ENCODE measurements around the gene GDF9. TPM values are rescaled to one million over a fixed set of nuclear protein-coding genes. Genes with fewer than 3 reads are reported as not detected.

Gene GDF9
- total RNA-seq, 1 donor from 2014 or later: 0.52 TPM

- H3K4me3 ChIP-seq (ENCODE audit: low read depth, low read length): no peak overlapping the region
- TF ChIP-seq CTCF (conservative IDR thresholded peaks at IDR 0.05; ENCODE audit: low read depth, low read length): no peak
- DNase-seq (ENCODE audit: low read depth): no peak
These were observed 20.0 kb upstream of the GDF9 start for GRCh38 chr5:132886064-132886823.

GRCh38 chr5:132884548-132884947, 18.3 kb upstream of the GDF9 start:
- no peak for DNase-seq (ENCODE audit: low read depth)
- no peak for TF ChIP-seq CTCF (conservative IDR thresholded peaks at IDR 0.05; ENCODE audit: low read depth, low read length)
- no peak overlapping the region for H3K4me3 ChIP-seq (ENCODE audit: low read depth, low read length)

GRCh38 chr5:132883261-132883834, 17.1 kb upstream of the GDF9 start:
- no peak for DNase-seq (ENCODE audit: low read depth)
- peak; percentile 73 for TF ChIP-seq CTCF (conservative IDR thresholded peaks at IDR 0.05; ENCODE audit: low read depth, low read length)
- H3K4me3 ChIP-seq (ENCODE audit: low read depth, low read length): no peak overlapping the region

GRCh38 chr5:132877938-132878337, 11.7 kb upstream of the GDF9 start:
- no peak for DNase-seq (ENCODE audit: low read depth)
- no peak for TF ChIP-seq CTCF (conservative IDR thresholded peaks at IDR 0.05; ENCODE audit: low read depth, low read length)
- H3K4me3 ChIP-seq (ENCODE audit: low read depth, low read length): no peak overlapping the region

GRCh38 chr5:132877466-132877865, 11.2 kb upstream of the GDF9 start:
- no peak for DNase-seq (ENCODE audit: low read depth)
- TF ChIP-seq CTCF (conservative IDR thresholded peaks at IDR 0.05; ENCODE audit: low read depth, low read length): no peak
- no peak overlapping the region for H3K4me3 ChIP-seq (ENCODE audit: low read depth, low read length)

GRCh38 chr5:132876020-132876759, 9.9 kb upstream of the GDF9 start:
- TF ChIP-seq CTCF (conservative IDR thresholded peaks at IDR 0.05; ENCODE audit: low read depth, low read length): no peak
- no peak overlapping the region for H3K4me3 ChIP-seq (ENCODE audit: low read depth, low read length)
- no peak for DNase-seq (ENCODE audit: low read depth)

All from epithelial cell of proximal tubule (primary cell).